HG02943 (cell line): Measurements from ENCODE around the gene MYO18B.

Experiments
- ATAC-seq: cut with Tn5 transposase; IDR thresholded peaks from one replicate; pipeline ENCODE4 v1.9.1; 2021; ENCODE audit warnings: mild to moderate bottlenecking, low read depth, moderate library complexity; ENCODE audit not compliant: unreplicated experiment

The MYO18B gene

DNA sequence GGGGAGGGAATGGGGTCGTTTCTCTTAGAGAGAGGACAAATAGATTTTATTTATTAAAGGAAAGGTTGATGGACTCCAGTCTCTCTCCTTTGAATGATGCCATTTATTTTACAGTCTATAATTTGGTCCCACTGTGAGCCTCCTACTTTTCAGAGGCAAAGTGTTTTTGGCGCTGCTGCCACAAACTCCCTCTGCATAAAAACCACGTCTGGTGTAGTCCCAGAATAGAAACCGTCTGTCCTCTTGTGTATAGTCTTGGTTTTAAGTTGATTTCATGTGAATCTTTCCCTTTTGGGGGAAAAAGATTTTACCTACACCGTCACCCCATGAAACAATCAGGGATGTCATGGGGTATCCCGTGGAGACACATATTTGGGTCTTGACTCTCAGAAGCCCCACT lies 283.6 kb downstream of the MYO18B start:
- no peak for ATAC-seq

DNA sequence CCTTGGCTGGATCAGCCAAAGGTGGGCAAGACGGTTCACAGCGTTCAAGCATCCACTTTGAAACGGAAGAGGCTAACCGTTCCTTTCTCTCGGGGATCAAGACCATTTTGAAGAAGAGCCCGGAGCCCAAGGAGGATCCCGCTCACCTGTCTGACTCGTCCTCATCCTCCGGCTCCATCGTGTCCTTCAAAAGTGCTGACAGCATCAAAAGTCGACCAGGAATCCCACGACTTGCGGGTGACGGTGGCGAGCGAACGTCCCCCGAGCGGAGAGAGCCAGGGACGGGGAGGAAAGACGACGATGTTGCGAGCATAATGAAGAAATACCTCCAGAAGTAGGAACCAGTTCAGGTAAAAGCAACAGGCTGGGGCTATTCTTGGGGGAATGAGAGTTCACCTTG lies 285.4 kb downstream of the MYO18B start:
- no peak for ATAC-seq

DNA sequence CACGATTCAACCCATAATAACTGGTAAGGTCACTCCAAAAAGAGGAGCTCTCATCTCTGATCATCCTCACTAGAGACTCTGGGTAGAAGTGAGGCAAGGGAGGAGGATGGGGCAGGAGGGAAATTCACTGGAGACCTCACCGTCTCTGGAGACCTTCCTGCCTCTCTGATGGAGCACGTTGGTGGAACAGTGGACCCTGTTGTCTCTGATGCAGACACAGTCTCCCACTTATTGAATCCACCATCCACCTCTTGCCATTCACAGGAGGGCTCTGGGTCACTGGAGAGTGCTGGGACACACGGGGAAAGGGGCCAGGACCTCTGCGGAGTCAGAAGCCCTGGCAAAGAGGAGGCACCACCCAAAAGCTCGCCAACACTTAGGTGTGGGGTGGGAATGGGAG lies 289.7 kb downstream of the MYO18B start:
- no peak for ATAC-seq

DNA sequence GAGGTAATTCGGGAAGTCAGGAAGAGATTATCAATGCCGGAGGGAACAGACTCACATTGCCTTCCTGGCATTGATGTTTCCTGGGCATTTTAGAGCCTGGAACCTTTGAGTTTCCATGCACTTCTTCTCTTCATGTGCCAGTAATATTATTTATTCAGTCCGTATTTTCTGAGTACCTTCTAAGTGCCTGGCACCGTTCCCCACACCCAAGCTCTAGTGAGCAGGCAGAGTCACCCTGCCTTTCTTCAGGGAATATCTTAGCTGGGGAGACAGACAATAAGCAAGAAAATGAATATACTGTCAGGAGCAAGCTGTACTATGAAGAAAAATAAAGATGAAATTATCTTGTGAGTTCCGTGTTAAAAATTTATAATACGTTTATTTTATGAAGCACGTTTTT lies 291.1 kb downstream of the MYO18B start:
- ATAC-seq: no peak

DNA sequence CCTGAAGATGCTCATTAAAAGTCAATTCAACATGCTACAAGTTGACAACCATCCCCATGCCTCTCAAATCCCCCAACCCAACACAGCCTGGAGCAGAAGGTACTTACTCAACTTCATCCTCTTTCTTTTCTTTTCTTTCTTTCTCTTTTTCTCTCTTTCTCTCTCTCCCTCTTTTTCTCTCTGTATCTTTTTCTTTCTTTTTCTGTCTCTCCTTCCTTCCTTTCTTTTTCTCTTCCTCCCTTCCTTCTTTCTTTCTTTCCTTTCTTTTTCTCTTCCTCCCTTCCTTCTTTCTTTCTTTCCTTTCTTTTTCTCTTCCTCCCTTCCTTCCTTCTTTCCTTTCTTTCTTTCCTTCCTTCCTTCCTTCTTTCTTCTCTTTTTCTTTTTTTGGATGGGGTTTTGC lies 291.6 kb downstream of the MYO18B start:
- no peak for ATAC-seq

DNA sequence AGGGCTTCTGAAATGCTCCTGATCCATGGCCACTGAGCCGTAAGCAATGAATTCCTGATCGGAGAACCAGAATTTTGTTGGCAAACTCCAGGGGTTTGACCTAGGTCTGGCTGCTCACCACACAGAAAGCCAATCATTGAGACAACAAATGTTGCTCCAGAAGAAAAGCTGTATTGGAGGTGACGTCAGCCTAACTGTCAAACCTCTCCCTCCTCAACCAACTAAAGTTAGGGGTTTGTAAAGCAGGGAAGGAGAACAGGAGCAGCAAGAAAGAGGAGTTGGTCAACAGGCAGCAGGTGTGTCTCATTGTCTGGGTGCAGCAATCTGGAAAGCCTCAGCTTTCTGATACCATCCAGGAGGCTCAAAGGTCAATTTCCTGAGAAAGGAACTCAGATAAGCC lies 293.5 kb downstream of the MYO18B start:
- ATAC-seq: no peak

DNA sequence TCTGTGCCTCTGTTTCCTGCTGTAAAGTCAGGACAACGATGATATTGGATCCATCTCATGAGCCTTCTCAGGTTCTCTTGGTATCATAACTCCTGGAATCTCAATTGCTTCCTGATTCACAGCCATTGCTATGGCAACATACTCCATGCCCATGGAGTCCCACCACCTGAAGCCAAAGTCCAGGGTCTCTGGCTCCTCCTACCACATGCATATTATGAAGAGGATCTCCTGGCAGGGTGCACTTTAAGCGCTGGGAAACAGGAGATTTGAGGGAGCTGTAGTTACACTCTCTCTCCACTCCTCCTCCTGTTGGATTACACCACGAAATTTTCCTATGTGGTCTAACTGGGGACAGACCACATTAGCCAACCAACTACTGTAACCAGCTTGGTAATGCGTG lies 296.4 kb downstream of the MYO18B start:
- ATAC-seq: no peak

DNA sequence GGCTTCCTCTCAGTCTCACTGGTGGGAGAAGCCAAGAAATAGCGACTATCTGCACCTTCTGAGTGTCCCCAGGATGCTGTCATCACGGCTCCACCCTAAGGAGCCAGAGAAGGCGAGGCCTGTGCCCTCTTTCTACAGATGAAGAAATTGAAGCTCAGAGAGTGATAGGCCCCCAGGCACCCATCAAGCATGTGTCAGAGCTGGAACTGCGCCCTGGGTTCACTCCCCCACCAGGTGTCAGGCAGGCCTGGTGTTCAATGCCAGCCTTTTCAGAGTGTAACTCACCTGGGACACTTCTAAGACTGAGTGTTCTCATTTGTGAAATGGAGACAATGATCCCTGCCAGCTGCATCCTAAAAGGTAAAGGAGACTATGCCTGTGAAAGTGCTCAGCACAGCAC lies 299.9 kb downstream of the MYO18B start:
- no peak for ATAC-seq

DNA sequence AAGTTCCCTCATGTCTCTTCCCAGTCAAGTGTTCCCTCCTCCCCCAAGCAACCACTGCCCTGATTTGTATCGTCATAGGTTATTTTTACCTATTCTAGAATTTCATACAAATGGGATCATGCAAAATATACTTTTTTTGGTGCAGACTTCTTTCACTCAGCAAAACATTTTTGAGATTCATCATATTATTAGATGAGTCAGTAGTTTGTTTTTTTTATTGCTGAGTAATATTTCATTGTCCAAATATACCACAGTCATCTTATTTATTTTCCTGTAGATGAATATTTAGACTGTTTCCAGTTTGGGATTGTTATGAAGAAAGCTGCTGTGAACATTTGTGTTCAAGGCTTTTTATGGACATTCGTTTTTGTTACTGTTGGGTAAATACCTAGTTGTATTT lies 301.0 kb downstream of the MYO18B start:
- ATAC-seq: no peak

DNA sequence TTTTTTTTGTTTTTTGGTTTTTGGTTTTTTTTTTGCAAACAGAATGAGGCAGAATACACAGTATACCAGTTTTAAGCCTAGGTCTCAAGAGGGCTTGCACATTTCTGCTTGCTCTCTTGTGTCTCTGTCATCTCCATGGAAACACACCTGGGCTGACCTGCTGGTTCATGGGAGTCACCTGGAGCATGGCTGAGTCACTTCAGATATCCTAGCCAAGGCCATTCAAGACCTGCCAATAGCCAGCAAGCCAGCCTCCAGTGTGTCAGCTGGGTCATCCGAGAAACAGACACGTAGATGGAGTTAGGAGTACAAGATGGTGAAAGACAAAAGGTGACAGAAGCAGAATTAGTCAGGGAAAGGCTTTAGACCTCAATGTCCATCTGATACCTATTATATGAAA lies 303.1 kb downstream of the MYO18B start:
- no peak for ATAC-seq

DNA sequence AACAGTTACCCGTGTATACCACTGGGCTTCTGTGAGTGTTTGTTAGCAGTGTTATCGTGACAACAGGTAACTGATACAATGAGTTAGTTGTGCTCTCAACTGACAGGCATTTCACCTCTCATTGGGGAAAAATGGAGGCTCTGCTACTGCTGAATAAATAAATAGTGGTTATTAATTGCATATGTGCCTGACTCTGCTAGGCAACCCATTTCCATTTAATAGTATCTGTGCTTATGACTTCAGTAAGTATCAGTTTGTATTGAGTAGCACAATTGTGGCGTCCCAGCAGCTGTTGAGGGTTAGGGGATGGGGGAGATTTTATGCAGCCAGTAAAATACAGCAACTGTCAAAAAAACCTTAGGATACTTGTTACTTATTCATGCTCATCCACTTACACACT lies 303.9 kb downstream of the MYO18B start:
- ATAC-seq: no peak

DNA sequence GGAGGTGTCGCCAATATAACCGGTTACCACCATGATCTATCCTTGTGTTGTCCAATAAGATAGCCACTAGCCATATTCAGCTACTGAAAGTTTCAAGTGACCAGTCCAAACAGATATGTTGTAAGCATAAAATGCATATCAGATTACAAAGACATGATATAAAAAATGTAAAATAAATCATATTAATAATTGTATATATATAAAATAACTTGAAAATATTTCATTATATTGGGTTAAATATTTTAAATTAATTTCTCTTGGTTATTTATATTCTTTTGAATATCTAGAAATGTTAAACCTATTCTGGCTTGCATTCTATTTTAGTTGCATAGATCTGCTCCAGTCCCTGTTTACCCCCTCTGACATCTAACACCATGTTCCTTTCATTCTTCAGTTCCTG lies 305.5 kb downstream of the MYO18B start:
- ATAC-seq: no peak

DNA sequence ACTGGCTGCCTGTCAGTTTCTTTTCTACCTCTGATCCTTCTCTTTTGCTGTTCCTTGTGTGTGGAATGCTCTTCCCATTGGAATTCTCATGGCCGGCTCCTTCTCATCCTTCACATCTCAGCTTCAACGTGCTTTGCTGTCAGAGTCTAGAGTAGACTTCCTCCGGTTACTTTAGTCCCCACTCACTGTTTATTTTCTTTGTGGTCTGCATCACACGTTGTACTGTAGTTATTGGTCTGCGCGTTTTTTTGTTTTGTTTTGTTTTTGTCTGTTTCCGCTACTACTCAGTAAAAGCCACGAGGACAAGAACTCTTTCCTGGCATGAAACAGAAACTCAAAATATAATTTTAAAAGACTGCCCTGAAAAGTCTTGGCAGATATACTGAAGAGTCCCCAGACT lies 305.9 kb downstream of the MYO18B start:
- ATAC-seq: no peak

DNA sequence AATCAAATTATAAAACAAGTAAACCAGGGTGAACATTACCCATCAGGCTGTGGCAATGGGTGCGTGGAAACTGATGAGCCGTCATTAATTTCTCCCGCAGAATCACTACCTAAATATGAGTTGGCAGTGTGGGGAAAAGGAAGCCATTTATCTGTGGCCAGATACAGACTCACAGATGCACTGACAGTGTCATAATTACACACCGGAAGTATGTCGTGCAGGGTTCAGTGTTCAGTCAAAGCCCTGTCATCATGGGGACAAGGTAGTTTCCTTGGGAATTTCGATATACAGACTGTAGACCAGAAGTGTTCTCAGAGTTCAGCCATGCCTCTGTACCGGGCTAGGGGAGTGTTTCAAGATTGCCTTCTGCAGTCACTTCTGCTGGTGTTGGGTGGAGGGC lies 308.1 kb downstream of the MYO18B start:
- ATAC-seq: no peak

DNA sequence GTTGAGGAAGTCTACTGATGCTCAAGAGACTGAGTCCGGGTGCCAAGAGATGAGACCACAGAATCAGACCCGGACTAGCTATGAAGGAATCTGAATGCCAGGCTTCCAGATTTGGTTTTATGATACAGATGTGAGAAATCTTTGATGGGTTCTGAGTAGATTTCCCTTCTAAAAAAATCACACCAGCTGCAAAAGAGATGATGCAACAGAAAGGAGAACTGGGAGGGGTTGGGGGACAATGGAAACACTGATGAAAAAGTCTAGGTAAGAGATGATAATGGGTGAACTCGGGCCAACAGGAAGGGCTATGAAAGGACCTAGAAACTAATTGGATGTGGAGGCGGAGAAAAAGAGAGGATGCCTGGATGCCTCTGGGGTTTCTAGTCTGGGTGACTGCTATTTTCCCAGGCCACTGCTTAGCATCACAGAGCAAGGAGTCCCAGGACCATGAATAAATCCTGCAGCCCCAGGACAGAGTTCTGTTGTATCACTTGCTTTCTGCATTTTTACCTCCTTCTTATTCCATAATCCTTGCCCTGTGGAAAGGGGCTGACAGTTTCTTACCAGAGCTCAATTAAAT lies 311.8 kb downstream of the MYO18B start:
- no peak for ATAC-seq

DNA sequence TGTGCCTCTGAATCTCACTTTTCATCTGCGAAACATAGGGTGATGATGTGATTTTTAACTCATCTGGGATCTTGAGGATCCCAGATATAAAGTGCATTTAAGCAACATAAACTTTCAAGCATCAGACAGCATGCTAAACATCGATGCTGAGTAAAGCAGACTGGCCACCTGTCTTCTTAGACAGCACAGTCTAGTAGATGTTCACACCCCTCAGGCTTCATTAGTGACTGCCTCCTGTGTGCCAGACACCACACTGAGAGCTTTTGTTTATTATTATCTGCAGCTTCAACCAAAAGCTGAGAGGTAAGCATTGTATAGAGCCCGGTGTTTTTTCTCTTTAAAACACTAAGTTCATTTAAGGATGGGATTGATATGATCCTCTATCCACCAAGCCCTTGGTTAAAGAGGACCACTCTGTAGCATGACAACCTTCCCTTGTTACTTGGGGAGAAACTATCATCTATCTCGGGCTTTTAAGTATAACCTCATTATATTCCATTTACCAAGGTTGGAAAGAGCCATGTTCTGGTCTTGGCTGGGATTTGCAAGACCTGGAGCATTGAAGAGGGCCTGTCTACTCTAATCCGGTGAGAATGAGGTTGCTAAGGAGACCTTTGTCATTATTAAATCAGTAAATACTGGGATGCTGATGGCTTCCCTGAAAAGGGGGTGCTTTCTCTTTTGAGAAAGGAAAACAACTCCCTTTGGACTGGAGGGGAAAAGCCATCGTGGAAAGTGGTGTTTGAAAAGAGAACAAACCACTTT lies 313.0 kb downstream of the MYO18B start:
- ATAC-seq: no peak

DNA sequence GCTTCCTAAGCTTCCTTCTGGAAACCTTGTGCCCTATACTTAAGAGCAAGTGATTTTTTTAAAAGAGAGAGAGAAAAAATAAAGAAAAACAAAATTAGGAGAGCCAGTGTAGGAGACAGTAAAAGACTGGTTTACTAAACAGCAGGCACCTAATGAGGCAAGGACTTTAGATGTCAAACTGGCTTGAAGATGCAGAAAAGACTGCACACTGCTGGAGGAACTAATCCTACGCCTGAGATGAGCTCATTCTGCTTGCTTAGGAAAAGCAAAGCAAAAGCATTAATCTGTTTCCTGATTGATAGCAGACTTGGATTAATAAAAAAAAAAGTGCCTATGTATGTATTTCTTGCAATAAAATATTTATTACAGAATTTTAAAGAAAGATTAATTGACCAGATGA lies 313.7 kb downstream of the MYO18B start:
- ATAC-seq: no peak

DNA sequence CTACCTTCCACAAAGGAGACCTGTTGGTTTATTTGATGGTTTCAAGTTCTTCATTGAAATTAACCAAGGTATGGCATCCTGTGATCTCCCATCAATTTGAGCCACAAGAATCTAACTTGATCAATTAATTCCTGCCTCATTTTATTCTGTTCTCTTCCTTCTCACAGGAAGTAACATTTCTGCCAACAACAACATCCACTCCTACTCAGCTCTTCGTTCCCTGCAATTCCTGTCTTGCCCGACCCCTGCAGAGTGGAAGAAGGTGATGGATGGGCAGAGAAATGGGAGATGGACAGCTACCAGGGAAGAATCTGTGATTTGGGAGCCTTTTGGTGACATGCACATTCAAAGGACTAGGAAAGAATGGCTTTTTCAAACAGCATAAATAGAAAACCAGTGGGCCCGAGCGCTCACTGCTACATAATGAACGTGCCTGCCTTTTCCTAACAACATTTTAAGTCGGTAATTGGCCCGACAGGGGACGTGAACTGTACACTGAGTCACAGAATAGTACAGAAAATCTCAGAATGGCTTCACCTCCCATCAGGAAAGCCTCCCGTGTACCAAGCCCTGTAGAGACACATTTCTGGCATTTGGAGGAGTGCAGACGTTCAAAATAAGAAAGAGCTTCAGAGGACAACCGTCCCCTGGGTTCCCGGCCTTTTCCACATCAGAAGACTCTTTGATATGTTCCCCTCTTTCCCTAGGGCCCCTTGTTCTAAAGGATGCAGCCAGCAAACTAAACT lies 314.6 kb downstream of the MYO18B start:
- ATAC-seq: no peak

DNA sequence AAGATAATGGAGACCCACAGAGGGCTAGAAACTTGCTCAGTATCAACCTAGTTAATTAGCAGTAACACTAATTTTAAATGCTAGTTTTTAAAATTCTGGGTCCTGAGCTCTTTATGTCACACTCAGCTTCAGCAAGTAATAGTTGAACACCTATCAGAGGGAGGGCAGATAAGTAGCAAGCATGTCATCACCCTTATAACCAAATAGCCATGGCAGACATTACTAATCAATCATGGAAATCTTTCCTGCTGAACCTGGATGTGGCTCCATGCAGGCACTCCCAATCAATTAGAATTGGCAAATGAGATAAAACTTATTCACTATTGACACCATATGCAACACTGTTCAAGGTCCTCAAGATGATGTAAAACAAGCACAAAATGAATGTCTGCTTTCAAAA lies 315.7 kb downstream of the MYO18B start:
- no peak for ATAC-seq

DNA sequence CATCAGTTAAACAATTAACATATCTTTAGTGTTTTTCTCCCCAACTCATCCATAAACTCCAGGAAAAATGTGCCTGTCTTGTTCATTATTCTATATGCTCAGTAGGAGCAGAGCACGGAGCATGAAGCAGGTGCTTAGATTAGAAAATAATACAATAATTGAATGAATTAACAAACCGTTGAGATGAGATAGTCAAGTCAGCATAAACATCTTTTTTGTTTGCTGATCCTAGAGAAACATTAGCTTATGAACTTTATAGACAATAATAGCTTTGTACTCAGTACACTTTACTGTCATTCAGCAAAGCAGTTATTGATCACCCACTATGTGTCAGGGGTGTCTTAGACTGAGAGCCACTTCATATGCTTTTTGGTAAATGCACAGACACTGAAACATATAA lies 322.1 kb downstream of the MYO18B start:
- no peak for ATAC-seq

DNA sequence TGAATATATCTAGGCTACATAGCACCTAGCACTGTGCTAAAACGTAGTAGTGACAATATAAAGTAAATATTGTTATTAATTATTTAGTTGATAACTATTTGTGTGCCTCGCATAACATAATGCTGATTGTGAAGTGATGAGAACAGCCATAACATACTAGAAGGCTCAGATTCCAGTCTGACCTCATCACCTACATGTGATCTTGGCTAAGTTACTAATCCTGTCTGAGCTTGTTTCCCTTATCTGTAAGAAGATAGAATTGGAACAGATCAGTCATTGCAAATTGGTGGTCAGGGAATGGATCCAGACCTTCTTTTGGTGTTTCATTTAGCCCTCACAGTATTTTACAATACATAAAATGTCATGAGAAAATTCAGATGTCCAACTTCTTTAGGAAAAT lies 323.9 kb downstream of the MYO18B start:
- ATAC-seq: no peak

DNA sequence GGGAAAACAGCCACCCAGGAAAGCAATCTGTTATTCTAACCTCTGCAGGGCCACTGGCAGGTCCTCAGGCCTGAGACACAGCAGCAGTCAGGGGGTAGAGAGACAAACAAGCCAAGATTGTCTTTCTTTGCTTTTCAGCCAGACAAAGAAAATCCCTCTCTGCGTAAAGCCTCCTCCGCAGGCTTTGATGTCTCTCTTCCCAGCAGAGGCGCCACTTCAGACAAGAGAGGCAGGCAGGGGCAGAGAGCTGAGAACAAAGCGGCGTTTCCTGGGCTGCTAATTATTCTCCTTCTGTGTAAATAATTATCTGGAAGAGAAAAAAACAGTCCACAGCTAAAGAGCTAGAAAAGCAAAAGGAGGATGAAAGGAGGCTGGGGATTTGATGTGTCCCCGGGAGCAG lies 324.5 kb downstream of the MYO18B start:
- ATAC-seq: no peak
